GM19043 (cell line): ENCODE data around the gene KRT16.
"Not testable (repeated sequence)": the region's sequence is repeated elsewhere in the genome, so short reads cannot be mapped to it uniquely, and the experiment has no call there.

Experiments
- ATAC-seq: cut with Tn5 transposase; IDR thresholded peaks from one replicate; pipeline ENCODE4 v1.9.1; 2021; ENCODE audit warnings: low read depth; ENCODE audit not compliant: unreplicated experiment

Gene KRT16

DNA sequence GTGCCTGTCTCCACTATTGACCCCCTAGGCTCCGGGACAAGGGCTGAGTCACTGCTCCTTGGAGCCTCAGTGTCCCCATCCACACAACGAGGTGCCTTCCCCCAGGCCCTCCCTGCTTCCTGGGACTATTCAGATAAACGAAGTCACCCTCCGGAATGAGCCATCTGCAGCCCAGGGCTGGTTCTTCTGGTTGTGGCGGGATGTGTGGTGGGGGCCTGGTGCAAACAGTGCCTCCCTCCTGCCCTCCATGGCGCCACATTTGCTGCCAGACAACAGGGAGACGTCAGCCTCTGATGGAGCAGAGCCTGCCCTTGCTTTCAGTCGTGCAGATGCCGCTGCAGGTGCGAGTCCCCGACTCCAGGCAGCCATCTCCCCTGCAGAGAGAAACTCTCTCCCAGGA is 5.1 kb upstream of the KRT16 start:
- no peak for ATAC-seq

DNA sequence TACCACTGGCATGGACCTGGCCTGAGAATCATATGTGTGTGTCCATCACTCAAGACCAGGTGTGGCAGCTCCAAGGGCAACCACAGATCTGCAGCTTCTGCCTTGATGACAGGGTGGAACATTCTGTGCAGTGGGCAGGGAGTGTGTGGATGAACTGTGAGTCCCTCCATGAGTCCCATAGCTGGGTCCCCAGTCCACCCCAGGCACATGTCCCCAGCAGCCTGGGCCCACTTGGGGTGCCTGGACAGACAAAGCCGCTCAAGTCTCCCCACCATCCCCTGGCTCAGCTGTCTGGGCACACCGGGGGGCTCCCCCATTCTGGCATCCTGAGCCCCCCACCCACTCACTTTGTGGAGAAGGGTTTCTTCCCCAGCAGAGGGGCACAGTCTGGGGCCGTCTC is 4.6 kb upstream of the KRT16 start:
- ATAC-seq = no peak

DNA sequence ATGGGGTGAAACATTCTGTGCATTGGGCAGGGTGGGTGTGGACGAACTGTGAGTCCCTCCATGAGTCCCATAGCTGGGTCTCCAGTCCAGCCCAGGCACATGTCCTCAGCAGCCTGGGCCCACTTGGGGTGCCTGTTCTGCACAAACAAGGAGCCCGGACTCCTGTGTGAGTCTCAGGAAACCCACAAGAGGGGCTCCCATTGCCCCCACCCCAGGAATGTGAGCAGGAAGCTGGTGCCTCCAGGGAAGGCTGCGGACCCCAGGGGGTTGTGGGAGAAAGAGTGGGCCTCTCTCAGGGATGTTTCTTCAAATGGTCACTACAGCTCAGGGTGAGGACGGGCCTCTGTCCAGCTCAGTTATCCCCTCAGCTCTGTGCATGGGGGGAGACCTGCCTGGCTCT is 3.9 kb upstream of the KRT16 start:
- not testable (repeated sequence) for ATAC-seq

DNA sequence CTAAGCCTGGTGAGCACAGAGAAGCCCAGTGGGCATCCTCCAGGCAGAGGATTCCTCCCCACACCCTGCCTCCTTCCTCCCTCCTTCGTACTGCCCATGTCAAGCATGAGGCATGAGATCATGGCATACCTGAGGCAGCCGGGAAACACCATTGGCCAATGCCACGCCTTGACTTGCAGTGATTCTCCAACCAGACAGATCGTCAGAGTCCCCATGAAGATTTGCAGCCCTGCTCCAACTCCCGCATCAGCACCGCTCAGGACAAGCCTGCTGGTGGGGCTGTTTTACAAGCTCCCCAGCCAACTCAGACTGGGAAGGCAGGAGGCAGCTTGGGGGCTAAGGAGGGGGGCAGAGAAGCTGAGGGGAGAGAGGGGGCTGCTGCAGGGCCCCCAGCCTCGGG is 2.9 kb upstream of the KRT16 start:
- no peak for ATAC-seq

DNA sequence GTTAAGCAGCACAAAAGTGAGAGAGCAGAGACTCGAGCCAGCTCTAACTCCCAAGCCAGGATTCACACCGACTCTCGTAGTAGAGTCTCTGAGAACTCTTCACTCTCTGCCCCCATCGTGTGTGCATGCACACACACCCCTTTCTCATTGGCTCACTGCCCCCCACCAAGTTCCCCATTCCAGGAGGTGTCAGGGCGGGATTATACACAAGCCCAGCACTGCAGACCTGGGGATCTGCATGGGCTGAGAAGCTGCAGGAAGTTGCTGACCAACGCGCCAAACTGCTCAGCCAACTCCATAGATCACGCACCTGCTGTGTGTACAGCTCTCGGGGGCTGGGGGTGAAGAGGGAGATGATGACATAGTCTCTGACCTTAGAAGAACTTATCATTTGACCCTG is 2.2 kb upstream of the KRT16 start:
- ATAC-seq = not testable (repeated sequence)

DNA sequence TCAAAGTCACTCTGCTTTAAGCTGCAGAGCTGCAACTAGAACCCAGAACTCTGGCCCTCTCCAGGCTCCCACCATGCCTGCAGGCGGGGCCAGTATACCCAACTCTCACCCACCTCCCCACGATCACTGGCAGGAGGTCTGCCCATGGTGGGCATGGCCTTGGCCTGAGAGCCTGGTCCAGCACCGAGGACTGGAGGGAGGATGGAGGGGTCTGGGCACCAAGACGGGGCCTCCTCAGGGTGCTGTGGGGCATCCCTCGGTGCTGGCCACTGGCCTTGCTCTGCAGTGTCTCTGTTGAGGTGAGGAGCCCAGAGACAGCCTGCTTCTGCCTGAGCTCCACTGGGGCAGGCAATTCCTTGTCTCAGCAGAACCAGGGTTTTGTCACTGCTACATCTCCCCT is 1.5 kb upstream of the KRT16 start:
- no peak for ATAC-seq

DNA sequence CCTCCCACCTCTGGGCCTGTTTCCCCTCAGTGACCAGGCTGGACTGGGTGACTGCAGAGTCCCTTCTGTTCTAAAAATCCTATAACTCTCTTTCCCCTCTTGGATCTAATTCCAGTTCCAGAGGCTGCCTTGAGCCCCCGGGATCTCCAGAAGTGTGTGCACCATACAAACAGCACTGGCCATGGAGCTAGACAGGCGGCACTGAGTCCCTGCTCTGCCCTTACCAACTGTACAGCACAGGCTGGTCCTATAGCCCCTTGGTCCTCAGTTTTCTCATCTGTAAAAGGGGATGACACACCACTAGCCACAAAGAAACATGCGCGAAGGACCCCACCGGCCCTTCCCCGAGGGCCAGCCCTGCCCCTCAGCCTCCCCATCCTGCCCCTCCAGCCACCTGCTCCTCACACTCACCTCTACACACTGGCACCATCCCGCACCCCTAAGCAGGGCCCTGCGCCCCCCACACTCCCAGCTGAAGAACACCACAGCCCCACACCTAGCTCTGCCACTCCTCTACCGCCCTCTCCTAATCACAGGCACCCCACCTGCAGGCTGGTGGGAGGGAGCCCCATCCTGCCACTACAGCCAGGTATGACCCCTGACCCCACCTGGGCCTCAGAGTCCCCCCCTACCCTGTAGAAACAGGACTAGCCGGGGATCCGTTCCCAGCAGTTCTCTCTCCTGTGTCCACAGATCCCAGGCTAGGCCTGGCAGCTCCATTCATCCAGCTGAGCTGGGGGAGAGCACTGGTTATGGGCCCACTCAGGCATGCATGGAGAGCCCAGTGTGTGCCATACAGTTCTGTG is 913 bp upstream of the KRT16 start:
- ATAC-seq = no peak

DNA sequence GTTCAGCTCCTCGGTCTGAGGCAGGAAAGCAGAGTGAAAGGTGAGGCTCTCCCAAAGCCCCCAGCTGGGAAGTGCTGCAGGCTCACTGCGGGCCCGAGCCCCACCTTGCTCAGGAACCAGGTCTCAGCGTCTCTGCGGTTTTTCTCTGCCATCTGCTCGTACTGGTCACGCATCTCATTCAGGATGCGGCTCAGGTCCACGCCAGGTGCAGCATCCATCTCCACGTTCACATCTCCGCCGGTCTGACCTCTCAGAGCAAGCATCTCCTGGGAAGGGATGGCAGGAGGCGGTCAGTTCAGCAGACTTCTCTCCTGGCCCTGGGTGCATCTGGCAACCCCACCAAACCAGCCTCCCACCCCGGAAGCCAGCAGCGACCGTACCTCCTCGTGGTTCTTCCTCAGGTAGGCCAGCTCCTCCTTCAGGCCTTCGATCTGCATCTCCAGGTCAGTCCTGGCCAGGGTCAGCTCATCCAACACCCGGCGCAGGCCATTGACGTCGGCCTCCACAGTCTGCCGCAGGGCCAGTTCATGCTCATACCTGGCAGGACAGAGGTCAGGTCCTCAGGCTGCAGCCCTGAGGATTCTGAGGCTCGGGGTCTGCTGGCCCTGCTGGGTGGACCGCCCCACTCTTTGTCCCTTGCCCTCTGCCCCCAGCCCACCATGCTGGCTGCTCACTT is 1.5 kb downstream of the KRT16 start:
- no peak for ATAC-seq

DNA sequence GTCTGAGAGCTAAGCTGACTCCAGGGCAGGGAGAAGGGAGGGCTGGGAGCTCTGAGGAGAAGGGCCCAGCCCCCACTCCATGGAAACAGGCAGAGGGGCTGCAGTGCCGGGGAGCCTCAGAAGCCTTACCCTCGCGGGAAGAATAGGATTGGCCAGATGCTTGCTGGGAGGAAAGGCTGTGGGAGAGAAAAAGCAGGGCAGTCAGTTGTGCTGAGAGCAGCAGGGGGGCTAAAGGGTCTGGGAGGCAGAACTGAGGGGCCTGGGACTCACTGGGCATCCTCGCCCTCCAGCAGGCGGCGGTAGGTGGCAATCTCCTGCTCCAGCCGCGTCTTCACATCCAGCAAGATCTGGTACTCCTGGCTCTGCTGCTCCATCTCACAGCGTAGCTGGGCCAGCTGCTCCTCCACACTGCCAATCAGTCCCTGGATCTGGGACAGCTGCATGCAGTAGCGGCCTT is 2.5 kb downstream of the KRT16 start:
- not testable (repeated sequence) for ATAC-seq

DNA sequence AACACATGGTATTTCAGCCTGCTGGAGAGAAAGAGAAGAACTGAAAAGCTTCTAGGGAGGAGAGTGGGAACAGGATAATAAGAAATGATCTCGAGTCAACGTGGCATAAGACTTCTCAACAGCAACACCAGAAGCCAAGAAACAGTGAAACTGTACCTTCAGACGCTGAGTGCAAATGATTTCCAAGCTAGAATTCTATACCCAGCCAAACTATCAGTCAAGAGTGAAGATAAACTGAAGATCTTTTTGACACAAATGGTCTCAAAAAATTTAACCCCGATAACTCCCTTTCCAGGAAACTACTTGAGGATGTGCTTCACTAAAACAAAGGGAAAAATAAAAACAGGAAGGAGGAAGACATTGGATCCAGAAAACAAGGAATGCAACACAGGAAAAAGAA is 5.6 kb downstream of the KRT16 start:
- ATAC-seq = not testable (repeated sequence)

DNA sequence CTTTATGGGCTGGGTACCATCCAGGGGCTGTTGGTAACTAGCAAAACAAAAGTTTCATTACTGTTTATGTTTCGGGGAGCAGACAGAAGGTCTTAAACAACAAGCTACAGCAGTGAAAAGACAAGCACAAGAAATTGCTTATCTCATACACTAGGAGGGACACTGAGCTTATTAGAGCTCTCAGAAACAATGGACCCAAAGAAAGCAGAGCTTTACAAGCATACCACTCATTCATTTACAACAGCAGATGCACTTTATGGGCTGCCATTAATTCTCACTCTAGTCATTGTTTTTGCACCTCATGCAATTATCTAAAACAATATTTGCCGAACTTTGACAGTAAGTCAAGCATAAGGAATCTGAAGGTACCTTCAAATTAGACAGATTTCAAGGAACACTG is 10.0 kb downstream of the KRT16 start:
- no peak for ATAC-seq

DNA sequence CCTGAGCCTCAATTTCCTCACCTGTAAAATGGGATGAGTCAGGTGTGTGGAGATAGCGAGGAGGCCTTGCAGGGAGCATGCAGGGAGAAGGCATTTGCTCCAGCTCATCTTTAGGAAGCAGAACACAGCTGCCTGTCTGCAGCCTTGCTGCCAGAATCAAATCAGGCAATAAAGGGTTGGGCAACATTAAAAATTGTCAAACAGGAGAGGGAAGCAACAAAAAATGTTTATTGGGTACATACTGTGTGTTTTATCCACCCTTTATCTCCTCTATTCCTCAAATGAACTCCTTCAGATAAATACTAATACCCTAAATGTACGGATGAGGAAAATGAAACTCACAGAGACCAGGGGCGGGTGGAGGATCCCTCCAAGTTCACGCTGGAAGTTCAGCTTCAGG is 12.2 kb downstream of the KRT16 start:
- no peak for ATAC-seq

DNA sequence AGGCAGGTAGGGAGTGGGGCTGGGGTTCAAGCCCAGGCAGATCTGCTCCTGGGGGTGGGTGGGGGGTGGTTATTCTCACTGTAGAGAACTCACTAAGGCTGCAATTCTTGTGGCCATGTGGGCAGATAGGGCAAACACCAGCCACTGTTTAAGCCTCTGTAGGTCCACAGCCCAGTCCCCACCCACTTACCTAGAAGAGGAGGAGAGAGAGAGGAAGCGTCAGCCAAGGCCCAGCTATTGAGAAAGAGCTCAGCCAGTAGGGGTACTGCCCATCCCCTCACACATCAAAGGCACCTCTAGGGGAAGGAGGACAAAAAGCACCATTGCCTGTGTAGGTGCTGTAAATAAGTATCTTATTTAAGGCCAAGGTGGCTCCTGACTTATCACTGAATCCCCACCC is 12.9 kb downstream of the KRT16 start:
- ATAC-seq = no peak

DNA sequence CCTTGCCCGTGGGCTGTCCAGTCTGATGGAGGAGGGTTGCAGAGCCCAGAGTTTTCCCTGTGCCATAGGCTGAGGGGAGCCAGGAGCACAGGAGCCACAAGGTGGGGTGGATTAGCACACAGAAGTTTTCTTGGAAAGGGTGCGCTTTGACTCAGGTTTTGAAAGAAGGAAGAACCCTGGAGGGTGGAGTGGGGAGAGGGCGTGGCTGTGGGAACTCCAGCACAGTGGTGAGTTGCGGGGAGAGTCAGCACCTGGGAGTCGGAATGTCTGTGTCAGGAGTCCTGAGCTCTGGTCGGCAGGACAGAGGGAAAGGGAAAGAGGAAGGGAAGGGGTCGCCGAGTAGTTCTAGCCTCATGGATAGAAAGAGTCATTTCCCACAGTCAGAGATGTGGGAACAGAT is 17.0 kb downstream of the KRT16 start:
- ATAC-seq = no peak

DNA sequence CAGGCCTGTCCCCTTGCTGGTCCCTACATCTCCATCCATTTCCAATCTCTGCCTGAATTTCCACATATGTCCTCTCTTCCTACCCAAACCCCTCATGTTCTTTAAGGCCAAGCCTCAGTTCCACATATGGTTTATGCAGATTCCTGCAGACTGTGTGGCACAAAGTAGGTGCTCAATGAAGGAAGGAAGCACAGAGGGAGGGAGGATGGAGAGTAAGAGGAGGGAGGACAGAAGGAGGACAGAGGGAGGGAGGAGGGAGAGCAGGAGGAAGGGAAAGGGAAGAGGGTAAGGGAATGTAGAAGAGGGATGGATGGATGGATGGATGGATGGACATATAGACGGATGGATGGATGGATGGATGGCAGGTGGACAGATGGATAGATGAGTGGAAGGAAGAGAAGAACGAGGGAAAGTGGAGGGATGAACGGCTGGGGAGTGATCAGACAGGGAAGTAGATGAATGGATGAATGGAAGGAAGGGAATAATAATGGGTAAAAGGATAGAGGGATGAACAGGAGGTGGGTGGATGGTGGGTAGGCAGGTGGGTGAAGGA is 18.1 kb downstream of the KRT16 start:
- no peak for ATAC-seq

DNA sequence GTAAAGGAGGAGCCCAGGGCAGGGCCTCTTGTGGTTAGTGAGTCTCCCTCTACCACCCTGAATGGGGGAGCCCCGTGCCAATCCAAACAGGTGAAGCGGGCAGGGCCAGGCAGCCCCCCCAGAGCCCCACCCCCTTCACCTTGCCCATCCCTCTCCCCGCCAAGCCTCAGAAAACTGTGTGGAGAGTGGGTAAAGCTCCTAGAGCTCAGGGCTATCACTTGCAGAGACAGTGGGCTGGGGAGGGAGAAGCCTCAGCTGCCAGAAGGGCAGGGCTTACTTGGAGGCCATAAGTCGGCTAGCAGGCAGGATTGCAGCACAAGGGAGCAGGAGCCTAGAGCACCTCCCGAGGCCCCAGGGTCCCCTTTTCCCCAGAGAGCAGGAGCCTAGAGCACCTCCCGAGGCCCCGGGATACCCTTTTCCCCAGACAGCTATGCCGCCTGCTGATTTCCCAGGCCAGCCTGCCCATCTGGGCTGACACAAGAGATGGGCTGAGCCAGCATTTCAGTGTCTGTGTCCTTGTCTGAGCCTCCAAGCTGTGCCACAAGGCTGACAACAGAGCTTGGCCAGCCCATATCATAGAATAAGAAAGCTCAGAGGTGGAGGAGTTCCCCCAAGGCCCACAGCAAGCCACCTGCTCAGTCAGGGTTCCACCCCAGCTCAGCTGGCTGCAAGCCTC is 19.1 kb downstream of the KRT16 start:
- ATAC-seq = no peak

DNA sequence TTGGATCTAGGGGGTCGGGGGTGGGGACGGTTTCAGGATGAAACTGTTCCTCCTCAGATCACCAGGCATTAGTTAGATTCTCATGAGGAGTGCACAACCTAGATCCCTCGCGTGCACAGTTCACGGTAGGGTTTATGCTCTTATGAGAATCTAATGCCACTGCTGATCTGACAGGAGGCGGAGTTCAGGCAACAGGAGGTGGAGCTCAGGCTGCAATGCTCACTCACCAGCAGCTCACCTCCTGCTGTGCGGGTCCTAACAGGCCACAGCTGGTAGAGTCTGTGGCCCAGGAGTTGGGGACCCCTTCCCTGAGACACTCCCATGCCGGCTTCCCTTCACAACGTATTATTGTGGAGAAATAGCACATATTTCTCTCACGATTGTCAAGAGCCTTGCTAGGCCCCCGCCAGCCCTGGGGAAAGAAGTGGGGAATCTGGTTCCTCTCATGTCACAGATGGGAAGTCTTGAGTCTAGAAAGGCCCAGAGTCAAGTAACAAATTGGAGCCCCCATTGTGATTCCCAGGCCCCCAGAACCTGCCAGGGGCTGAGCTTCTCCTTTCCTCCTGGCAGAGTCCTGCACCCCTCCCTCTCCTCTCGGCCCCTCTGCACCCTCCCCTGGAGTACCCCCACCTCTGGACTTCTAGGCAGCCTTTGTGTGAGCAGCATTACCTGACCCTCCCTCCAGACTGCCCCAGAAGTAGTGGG is 19.8 kb downstream of the KRT16 start:
- ATAC-seq = no peak

DNA sequence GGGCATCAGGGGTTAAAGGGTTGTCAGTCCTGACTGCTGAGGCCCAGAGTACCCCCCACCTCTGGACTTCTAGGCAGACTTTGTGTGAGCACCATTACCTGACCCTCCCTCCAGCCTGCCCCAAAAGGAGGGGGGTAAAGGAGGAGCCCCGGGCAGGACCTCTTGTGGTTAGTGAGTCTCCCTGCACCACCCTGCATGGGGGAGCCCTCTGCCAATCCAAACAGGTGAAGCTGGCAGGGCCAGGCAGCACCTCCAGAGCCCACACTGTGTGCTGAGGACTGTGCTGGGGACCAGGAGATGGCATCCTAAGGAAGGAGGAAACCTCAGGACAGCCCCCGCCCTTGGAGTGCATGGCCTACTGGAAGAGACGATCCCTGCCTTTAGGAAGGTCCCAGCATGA is 23.3 kb downstream of the KRT16 start:
- ATAC-seq = no peak

DNA sequence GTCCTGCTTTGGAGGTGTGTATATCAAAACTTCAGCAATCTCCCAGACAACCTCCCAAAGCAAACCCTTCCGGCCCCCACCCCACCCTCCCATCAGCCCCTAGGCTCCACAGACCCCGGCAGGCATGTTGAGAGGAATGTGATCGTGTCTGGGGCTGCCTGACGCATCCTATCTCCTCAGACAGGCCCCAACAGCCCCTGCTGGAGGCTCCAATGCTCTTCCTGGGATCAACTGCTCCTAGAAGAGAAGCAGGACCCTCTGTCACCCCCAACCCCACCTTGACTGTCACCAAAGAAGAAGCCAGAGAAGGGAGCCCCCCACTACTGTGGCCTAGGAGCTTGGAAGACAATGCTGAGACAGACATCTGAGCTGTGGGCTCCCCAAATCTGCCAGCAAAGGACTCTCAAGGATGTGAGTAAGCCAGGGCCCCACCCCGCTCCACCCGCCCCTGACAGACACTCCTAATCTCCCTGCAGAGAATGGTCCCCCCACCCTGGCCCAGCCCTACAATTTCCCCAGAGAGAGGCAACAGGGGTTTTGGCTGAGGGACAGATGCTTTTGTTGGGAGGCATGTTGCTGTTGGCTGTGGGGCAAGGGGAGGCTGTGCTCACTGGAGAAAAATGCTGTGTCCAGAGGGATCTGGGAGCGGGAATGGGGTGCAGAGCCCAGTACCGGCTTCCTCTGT is 24.3 kb downstream of the KRT16 start:
- ATAC-seq = no peak

DNA sequence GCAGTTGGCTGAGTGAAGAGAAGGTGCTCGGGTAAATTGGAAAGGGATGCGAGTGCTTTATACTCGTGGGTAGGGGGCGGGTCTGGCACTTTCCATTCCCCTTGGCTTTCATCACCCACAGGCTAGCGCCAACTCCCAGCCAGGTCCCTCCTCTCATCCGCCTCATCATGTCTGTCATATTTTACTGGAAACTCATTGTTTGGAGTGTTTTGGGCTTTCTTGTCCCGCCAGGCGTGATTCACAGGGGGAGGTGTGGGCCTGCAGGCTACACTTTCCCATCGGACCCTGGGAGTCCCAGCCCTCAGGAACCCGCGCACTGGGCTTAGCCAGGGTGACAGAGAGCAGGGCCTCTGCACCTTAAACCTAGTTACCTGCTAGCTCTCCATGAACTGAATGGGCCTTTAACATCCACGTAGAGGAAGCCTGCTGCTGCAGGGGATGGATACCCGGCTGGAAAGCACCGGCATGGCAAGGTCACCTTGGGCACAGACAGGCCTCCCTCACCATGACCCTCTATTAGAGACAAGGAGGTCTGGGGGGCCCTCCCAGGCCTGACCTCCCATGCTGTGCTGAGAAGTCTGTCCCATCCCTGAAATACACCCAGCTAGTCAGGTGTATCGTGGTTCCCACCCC is 25.6 kb downstream of the KRT16 start, which contains the start of gene KRT14:
KRT14 (minus strand) TSS at position 33 of the 633 bp plus-strand sequence. CDS start 61 bp downstream, outside the sequence.
- no peak for ATAC-seq
